GM18505 (cell line): ENCODE data around the gene QRSL1.
"Not testable (repeated sequence)": the region's sequence is repeated elsewhere in the genome, so short reads cannot be mapped to it uniquely, and the experiment has no call there.

Experiments used
- ATAC-seq: cut with Tn5 transposase; IDR thresholded peaks from one replicate; pipeline ENCODE4 v1.9.1; 2021; ENCODE audit not compliant: unreplicated experiment
- POLR2A ChIP-seq: IDR thresholded peaks from 4 replicates; pipeline ENCODE4 v1.6.1; 2011; ENCODE audit warnings: borderline replicate concordance; ENCODE audit not compliant: insufficient read depth, insufficient read length; ENCODE audit errors: extremely low read depth

QRSL1 gene

DNA sequence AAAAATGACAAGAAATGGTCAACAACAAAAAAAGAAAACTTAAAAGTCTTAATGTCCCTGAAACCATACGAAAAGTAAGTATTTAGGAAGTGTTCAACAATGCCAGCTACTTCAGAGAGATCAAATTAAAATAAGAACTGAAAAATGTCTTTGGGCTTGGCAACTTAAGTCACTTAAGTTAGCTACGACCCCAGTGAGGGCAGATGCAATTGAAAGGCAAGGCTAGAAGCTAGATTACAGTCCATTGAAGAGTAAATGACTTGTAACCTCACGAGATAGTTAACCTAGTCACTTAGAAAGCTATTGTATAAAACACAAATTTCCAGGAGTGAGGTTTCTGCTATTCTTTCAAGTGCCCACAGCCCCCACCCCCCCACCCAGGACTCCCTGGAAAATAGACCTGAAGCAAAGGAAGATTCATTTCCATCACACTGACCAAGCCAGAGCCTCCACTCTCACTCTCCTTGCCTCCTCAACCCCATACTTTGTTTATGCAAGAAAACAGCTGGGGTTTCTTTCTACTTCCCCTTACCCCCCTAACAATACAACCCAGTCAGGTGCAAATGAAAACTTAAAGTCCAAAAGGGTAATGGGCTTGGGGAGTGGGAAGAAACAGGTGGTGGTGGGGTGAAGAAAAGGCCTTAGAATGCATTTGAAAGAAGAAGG is 14.7 kb upstream of the QRSL1 start:
- no peak for TF ChIP-seq POLR2A
- no peak for ATAC-seq

DNA sequence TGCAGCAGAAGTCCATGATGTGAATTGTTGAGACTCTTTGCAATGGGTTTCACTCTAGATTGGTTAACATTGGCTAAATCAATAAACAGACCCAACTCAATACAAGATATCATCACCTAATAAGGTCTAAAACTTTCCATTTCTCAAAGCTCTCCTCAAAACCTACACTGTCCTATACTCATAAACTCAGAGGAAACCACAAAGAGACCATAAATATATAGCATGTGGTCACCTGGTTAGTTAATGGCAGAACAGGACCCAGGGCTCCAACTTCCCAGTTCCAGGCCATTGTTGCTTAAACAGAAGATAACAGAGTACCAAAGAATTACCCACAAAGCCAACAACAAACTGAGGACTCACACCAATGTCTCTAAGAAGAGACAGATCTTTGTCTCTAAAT is 12.1 kb upstream of the QRSL1 start:
- TF ChIP-seq POLR2A, result no peak
- no peak for ATAC-seq

DNA sequence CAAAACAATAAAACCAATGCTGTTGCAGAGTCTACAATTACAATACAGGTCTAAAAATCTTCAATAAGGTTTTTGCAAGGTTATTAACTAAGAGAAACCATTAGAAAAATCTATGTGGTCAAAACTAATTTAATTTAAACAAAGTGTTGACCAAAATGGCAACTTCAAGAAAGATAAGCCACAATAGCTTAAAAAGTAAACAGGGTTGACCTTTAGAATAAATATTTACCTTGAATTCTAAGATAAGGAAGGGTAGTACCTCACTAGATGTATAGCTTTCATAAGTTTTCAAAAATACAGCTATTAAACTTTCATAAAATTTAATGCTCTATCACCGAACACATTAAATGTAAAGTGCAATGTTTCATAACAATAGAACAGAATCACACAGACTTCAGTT is 11.5 kb upstream of the QRSL1 start:
- no peak for TF ChIP-seq POLR2A
- ATAC-seq, result no peak

DNA sequence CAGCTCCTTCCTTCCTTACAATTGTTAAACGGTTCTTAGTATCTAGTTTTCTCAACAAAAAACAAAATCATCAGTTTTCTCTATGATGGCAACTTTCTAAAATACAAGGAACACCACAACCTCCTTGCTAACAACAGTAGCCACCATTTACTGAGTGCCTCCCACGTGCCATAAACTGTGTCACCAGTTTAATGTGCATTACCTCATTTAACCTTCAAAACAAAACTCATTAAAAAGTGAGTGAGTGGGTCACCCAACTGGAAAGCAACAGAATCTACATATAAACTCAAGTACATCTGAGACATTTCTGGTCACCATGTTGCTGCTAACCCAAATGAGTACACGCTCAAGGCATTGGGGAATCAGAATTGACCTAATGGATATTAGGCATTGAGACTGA is 11.1 kb upstream of the QRSL1 start:
- ATAC-seq, result no peak
- no peak for TF ChIP-seq POLR2A

DNA sequence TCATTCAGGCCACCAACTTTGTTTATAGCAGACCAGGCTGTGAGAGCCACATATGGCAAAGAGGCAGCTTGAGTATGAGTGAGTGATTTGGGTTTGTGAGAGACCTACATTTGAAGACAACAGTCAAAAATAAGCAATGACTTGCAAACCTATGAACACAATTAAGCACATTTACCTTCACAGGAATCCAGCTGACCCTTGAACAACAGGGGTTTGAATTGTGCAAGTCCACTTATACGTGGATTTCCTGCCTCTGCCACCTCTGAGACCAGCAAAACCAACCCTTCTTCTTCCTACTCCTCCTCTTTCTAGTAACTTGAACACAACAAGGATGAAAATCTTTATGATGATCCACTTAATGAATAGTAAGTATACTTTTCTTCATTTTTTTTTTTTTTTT is 10.2 kb upstream of the QRSL1 start:
- no peak for ATAC-seq
- no peak for TF ChIP-seq POLR2A

DNA sequence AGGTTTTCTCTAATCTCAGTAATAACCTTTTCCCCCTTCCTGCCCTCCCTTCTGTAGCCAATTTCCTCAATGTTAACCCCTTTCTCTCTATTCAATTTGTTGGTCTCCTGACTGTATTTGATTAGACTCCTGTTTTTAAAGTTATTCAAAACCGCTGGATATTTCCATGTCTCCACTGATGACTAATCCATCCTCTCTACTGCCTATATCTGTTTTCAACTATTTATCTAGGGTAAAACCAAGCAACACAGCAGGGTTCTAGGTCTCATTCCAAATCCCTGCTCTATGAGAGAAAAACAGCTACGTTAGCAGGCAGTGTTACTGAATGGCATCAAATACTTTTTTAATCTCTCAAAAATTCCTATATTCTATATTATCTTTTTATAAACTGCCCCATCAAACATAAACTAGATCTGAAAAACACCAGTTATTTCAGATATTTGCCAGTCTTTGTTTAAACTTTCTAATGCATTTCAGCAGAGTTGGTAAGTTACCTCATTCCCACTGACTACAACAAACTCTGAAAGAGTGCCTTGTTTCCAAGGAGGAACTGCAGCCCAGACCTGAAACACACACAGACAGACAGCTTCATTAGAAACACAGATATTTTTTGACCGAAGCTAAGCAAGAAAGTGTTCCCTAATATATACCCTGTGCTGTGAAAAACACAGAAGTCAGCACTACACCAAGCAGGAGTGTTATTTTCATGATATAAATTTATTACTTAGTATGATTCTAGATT is 8.3 kb upstream of the QRSL1 start:
- TF ChIP-seq POLR2A, result no peak
- ATAC-seq, result no peak

DNA sequence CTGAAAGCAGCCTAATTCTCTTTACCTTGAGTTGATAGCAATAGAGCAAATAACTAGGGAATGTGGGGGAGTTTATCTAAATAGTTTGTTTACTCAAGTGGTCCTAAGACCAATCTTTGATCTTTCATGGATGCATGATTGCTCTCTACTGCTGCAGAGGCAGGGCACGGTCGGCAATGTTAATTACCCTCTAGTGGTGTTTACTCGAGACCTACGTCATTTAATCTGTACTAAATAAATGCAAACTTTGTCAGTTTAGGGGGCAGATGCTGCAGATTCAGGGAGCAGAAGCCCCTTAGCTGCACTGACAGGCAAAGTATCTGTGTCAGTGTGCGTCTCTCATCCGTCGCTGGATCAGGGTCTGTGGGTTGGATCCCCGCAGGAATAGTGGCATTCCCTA is 7.0 kb upstream of the QRSL1 start:
- no peak for TF ChIP-seq POLR2A
- no peak for ATAC-seq

DNA sequence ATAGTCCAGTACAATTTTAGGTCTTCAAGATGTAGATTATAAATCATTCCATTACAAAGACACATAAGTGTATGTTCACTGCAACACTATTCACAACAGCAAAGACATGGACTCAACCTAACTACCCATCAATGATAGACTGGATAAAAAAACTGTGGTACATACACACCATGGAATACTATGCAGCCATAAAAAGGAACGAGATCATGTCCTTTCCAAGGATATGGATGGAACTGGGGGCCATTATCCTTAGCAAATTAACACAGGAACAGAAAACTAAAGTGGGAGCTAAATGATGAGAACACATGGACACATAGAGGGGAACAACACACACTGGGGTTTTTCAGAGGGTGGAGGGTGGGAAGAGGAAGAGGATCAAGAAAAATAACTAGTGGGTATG is 6.3 kb upstream of the QRSL1 start:
- no peak for TF ChIP-seq POLR2A
- ATAC-seq, result no peak

DNA sequence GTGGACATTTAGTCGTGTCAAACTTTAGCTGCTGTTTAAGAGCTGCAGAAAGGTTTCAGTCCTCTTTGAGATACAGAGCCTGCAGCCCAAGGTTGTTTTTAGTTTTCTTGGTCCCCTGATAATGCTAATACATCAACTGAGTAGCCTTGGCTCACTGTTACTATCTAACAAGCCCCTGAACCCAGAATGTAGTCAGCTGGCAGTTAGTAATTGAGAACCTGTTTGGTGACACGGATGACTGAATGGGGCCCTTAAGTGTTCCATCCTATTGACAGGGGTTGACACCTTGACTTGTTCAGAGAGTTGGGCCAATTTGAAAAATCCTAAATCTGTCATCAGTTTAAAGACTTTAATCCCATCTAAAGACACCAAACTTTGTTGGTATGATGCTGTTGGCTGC is 2.9 kb upstream of the QRSL1 start:
- ATAC-seq, result no peak
- no peak for TF ChIP-seq POLR2A

DNA sequence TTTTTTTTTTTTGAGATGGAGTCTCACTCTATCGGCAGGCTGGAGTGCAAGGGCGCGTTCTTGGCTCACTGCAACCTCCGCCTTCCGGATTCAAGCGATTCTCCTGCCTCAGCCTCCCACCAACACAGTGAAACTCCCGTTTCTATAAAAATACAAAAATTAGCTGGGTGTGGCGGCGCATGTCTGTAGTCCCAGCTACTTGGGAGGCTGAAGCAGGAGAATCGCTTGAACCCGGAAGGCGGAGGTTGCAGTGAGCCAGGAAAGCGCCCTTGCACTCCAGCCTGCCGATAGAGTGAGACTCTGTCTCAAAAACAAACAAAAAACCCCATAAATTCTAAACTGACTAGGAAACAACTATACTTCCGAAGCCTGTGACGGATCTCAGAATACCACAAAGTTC is 1.6 kb upstream of the QRSL1 start:
- not testable (repeated sequence) for ATAC-seq

DNA sequence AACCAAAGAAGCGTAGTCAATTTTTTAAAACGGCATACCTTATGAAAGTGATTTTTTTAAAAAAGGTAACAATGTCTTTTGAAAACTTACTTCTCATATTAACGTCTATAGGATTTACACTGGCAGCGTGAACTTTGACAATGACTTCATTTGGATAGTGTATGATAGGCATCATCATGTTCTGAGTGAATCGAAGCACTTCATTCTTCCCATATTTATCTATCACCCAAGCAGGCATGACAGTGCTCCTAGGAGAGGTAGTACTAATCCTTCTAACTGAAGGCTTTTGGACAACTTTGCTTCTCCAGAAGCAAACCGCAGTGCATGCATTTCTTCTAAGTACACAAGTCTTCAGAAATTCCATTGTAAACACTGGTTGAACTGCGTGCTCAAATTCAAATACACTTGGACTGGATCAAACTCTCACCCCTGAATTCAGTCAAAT is 698 bp upstream of the QRSL1 start:
- TF ChIP-seq POLR2A, result no peak
- no peak for ATAC-seq

DNA sequence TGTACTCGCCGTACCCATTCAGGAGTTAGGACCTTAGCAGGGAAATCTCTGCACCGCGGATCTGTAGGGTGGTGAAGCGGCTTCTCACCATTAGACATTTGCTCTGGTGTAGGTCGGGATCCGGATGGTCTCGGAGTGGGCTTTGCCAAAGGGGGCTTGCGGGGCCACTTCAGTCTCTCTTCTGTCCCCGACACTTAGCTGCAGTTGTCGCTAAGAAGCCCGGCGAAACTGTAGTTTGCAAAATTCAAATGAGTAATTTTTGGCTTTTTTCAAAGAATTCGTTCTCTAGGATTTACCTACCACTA is 433 bp downstream of the QRSL1 start:
- TF ChIP-seq POLR2A, result no peak
- ATAC-seq, result no peak

DNA sequence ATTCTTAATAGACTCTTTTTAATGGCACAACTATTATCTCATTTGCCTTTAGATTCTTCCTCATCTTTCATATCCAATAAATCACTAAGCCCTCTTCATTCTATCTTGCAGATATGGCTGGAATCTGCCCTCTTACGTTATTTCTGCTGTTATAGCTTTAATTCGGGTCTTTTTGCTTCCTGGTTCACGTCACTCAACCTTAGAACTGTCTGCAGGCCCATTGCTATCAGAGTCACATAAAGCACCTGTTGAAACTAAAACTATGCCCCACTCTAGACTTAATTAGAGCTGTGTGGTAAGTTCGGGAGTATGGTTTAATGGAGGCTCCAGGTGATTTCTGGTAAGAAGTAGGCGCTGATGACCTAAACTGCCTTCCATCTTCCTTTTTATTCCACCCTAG is 988 bp downstream of the QRSL1 start:
- no peak for TF ChIP-seq POLR2A
- ATAC-seq, result no peak

DNA sequence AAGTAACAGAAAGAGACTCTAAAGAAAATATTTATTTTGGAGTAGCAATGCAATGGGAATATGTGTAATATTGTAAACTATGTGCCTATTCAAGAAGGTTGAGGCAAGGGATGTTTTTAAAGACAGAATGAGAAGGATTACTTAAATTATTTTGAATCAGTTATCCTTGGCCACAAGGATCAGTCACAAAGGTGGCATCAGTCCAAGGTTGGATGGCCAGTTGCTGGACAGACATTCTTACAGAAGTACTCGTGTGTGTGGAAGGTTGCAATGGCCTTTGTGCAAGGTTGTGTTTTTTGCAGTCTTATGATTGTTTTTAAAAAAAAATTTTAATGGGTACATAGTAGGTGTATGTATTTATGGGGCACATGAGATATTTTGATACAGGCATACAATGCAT is 2.0 kb downstream of the QRSL1 start:
- ATAC-seq, result no peak
- TF ChIP-seq POLR2A, result no peak

DNA sequence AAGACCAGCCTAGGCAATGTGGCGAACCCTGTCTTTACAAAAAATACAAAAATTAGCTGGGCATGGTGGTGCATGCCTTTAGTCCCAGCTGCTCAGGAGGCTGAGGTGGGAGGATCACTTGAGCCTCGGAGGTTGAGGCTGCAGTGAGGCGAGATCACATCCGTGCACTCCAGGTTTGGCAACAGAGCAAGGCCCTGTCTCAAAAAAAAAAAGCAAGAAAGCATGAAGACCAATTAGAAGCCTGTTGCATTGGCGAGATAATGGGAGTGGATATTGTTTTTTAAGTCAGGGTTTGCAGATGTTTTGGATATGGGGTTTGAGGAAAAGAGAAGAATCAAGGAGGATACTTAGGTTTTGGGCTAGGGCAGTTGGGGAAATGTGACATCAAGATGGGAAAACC is 5.2 kb downstream of the QRSL1 start:
- no peak for TF ChIP-seq POLR2A
- no peak for ATAC-seq
